COLO668 (cell line): ENCODE results near the gene C10orf105.

Experiments used
- DNase-seq: peaks from one replicate; lab custom pipeline; 2025; ENCODE audit not compliant: unreplicated experiment; lab: John Stamatoyannopoulos, UW

The C10orf105 gene

DNA sequence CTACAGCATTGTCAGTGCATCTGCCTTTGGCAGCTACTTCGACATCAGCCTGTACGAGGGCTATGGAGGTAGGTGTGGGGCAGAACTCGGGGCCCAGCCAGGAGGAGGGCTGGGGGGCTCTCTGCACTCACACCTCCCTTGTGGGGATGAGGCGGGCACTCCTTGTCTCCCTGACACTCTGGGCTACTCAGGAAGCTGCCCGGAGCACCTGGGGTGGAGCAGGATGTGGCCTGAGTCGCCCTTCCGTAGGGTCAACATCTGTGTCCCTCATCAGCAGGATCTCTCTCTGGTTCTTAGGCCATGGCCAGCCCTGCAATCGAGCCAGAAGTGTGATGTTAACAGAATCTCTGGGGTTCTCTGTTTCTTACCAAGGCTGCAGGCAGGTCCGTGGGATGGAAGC lies 40.2 kb downstream of the C10orf105 start:
- DNase-seq, result no peak

DNA sequence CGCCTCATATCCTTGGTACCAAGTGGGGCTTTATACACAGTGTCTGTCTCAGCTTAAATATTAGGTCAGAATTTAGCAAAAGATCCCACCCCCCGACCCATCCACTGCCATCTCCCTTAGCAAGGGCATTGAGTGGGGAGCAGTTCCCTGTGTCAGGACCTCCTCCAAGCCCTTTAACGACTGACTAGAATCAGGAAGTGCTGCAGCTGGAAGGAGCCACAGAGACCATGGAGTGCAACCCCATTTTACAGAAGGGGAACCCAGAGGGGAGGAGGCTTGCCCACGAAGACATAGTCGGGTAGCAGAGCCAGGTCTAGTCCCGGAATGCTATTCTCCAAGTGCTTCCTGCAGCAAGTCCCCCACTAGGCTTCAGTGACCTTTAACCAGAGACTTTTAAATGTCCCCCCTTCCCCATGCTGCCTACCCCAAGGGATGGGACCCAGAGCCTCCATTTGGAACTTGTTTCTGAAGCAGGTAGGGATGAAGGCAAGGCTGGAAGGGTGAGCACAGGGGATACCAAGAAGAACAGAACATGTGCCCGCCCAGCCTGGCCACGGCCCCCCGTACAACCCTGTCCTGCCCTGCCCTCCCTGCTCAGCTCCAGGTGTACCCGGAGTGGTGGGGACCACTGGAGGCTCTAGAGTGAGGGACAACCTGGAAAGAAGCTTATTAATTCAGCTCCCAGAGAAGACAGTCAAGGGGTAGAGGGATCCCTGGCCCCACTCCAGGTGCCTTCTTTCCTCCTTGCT lies 41.3 kb downstream of the C10orf105 start:
- DNase-seq, result no peak

DNA sequence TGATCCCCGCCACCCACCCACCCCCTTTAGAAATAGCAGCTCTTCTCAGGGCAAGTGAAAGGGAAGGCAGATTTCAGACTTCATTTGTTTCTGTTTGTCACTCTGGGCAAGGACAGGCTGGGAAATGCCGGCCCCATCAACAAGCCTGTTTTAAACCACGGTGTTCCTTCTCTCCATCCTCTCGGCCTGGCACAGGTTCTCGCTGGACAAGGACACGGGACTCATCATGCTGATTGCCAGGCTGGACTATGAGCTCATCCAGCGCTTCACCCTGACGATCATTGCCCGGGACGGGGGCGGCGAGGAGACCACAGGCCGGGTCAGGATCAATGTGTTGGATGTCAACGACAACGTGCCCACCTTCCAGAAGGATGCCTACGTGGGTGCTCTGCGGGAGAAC lies 42.3 kb downstream of the C10orf105 start:
- DNase-seq, result no peak

DNA sequence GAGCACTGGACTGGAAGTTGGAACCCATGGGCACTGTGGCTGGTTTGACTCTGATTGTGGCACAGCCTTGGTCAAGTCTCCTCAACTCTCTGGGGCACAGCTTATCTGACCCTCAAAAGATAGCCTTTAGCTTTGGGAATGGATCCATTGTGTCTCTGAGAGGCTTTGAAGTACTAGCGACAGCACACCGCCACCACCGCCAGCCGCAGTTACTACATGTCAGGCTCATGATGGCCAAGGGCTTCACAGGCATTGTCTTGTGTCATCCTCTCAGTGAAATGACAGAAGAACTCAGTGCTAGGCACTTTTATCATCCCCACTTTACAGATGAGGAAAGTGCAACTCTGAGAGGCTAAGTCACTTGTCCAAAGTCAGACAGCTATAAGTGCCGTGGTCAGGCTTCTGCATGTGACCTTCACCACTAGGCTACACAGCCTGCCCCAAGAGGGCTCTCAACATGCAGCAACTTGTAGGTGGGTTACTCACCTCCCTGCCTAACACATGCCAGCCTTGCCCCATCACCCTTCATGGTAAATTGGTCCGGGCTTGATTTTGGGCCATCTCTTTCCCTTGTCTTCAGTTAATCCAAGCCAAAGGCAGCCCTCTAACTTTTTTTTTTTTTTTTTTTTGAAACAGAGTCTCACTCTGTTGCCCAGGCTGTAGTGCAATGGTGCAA lies 44.1 kb downstream of the C10orf105 start:
- no peak for DNase-seq

DNA sequence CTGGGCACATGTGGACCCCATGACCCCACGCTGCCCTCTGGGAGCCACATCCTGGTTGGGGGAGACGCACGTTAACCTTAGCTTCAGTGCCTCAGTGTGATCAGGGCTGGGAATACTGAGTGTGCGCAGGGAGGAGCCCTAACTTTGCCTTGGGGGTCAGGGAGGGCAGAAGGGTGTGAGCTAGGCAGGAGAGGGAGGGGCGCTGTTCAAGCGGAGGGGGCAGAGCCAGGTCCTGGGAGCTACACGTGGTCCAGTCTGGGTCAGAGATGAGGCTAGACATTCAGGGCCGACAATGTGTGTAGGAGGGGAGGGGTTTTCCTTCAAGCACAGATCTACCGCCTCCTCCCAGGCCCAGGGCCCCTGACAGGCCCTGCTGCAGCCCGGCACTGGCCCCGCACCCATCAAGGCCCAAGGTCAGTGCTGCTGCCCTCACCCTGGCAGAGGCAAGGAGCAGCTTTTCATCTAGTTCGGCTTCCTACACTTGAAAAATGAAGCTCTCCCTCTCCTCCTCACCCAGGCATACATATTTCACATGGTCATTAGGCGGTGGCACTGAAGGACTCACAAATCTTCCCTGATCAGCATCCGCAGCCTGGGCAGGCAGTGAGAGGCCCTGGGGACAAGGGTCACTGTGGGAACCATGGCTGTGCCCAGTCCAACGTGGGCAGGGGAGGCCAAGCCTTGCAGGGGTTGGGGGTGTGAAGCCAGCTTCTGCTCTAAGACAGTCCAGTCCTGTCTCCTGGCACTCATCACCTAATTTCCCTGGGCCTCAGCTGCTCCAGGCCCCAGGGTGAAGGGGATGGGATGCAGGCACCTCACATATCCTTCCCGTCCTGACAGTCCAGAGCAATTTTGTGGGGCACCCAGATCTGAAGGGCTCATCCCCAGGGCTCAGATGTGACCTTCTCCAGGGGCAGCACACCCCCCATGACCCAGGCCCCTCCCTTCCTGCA lies 47.3 kb downstream of the C10orf105 start:
- no peak for DNase-seq

DNA sequence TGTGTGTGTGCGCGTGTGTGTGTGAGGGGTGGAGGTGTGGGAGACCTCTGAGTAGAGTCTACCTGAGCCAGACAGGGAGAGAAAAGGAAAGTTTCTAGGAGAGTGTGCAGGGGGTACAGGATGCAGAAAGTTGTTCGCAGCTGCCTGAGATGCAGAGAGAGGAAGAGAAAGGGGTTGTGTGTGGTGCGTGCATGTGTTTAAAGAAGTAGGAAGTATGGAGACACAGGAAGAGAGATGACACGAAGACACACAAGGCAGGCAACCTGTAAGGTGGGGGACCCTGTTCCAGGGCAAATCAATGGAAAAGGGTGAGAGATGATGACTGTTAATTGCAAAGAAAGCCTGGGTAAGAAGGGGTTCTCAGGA lies 52.2 kb downstream of the C10orf105 start:
- DNase-seq, result no peak

DNA sequence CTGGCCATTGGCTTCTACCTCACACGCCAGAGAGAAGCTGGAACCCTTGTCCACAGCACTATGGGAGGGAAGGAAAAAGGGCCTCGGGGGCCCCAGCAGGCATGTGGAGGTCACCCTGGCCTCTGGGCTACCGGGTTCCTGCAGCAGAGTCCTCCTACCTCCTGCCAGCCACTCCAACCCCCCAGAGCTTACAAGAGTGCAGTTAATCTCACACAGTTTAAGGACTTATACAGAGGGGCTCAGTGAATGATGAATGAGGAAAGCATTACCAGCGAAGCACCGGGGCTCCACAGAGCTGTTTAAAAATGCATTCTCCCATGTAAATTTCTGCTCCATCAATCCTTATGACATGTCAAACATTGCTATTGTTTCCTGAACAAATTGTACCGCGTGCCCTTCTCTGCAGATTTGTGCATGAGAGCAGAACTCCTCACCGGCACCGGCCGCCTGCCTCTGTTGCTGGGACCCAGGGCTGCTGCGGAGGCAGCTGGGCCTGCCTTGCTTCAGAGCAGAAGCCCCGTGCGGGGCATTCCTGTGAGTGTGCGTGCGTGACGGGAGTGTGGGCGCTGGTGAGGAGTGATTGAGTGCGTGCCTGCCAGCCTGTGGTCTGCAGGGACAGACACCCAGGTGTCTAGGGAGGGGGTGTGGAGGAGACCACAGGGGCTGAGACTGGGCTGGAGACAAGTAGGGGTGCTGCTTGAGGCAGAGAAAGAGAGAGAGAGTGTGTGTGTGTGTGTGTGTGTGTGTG lies 52.8 kb downstream of the C10orf105 start:
- no peak for DNase-seq

DNA sequence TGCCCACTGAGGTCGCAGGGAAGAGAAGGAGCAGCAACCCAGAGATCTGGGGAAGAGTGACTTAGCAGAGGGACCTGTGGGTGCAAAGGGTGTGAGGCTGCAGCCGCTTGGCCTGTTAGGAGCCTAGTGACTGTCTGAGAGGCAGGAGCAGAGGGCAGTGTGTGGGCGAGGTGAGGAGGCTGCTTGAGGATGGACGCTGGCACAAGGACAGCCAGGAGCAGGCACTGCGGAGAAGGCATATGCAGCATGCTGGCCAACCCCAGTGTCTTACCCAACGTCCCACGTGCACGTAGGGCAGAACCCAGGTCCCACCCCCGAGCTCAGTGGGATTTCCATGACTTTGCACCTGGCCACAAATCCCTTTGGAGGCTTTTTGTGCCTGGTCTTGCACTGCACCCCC lies 54.1 kb downstream of the C10orf105 start:
- no peak for DNase-seq

DNA sequence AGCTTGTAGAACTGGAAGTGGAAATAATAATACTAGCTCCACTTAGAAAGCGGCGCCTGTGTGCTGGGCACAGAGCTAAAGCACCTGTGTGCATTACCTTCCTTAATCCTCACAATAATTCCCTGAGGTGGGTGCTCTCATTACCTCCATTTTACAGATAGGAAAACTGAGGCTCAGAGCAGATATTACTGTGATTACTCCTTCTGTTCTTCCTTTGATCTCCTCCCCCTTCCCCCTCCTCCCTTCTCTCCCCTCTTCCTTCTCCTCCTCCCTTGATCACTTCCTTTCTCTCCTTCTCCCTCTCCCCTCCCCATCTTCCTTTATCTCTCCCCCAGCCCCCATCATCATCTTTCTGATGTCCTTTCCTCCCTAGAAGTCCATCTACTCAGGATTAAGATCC lies 55.0 kb downstream of the C10orf105 start:
- no peak for DNase-seq

DNA sequence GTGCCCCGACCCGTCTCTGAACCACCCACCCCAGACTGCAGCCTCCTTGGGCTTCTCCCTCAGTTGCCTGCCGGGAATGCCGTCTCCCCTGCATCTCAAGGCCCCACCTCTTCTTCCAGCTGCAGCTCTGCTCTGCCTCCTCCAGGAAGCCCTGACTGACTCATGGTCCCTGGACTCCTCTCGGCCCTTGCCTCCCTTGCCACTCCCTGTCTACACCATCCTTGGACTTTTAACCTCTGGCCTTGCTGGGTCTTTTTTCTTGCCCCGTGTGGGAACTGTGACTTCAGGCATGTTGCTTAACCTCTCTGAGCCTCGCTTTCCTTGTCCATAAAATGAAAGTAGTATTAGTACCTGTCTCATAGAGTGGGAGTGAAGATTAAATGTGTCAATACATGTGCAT lies 56.3 kb downstream of the C10orf105 start:
- DNase-seq, result no peak

DNA sequence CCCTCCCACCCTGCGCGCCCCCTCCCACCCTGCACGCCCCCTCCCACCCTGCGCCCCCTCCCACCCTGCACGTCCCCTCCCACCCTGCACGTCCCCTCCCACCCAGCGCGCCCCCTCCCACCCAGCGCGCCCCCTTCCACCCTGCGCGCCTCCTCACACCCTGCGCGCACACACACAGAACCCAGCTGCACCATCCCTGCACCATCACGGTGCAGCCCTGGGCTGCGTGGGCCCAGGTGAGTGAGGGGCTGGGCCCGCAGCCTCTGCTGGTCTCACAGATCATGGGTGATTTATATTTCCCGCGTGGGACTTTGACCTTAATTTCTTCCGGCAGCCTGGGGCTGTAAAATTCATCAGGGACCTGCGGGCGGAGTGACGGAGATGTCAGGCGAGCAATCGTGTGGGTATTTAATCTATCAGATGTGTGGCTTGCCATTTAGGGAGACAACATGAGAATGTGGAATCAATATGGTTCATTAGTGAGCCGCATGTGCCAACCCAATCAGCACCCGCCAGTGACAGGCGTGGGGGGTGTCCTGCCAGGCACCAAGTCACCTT lies 57.7 kb downstream of the C10orf105 start:
- DNase-seq, result no peak
